SKM-1 treated with dmso at 0.1 percent for 144 hours (cell line): ENCODE measurements around the gene ACAA1.
"Not testable (repeated sequence)": the region's sequence is repeated elsewhere in the genome, so short reads cannot be mapped to it uniquely, and the experiment has no call there.

ENCODE experiments used
- DNase-seq: peaks from one replicate; lab custom pipeline; 2025; ENCODE audit not compliant: unreplicated experiment; lab: John Stamatoyannopoulos, UW

ACAA1 gene

GRCh38 chr3:38083871-38084333 lies 53.0 kb downstream of the ACAA1 start:
- no peak for DNase-seq

- DNase-seq: not testable (repeated sequence)
Measured at GRCh38 chr3:38083254-38083653, 53.7 kb downstream of the ACAA1 start.

GRCh38 chr3:38082296-38082695 lies 54.6 kb downstream of the ACAA1 start:
- not testable (repeated sequence) for DNase-seq

GRCh38 chr3:38077073-38077472 lies 59.9 kb downstream of the ACAA1 start:
- not testable (repeated sequence) for DNase-seq
